HFF-Myc (cell line): ENCODE results near the gene FGD4.
"Not testable (repeated sequence)": the region's sequence is repeated elsewhere in the genome, so short reads cannot be mapped to it uniquely, and the experiment has no call there.

Experiments
- DNase-seq: peaks from one replicate; pipeline ENCODE4 v3.0.0-alpha.2; 2011; ENCODE audit warnings: low read depth; ENCODE audit errors: extremely low read depth
- H3K4me3 ChIP-seq: replicated peaks from 2 replicates; pipeline ENCODE4 v1.5.1; 2011; ENCODE audit warnings: low read depth, mild to moderate bottlenecking, control low read depth, low read length
- CTCF ChIP-seq: IDR thresholded peaks from 2 replicates; pipeline ENCODE4 v1.5.1; 2012; ENCODE audit warnings: mild to moderate bottlenecking, low read depth, low read length, control low read depth; ENCODE audit errors: missing control alignments

The FGD4 gene

GRCh38 chr12:32560520-32560919, 161.2 kb downstream of the FGD4 start:
- H3K4me3 ChIP-seq = no peak overlapping the region
- no peak for TF ChIP-seq CTCF
- DNase-seq = no peak

- H3K4me3 ChIP-seq = no peak overlapping the region
- peak; percentile 68 for DNase-seq
- no peak for TF ChIP-seq CTCF
These were observed 162.6 kb downstream of the FGD4 start for GRCh38 chr12:32561931-32562341.

GRCh38 chr12:32562413-32562812, 163.1 kb downstream of the FGD4 start:
- DNase-seq = not testable (repeated sequence)

GRCh38 chr12:32566663-32567295, 167.4 kb downstream of the FGD4 start:
- TF ChIP-seq CTCF = no peak
- no peak for DNase-seq
- no peak overlapping the region for H3K4me3 ChIP-seq

More at GRCh38 chr12:32562413-32562812, 163.1 kb downstream of the FGD4 start:
- H3K4me3 ChIP-seq = not testable (repeated sequence)

GRCh38 chr12:32567296-32567674, 167.9 kb downstream of the FGD4 start:
- no peak for TF ChIP-seq CTCF
- H3K4me3 ChIP-seq = no peak overlapping the region
- DNase-seq = no peak

- DNase-seq = peak; percentile 31
- no peak for TF ChIP-seq CTCF
- no peak overlapping the region for H3K4me3 ChIP-seq
These were observed 168.9 kb downstream of the FGD4 start for GRCh38 chr12:32568228-32568627.

- no peak overlapping the region for H3K4me3 ChIP-seq
- DNase-seq = no peak
- TF ChIP-seq CTCF = no peak
These were observed 169.9 kb downstream of the FGD4 start for GRCh38 chr12:32569259-32569658.
